Stimulated activated CD8-positive, alpha-beta memory T cell treated with anti-CD3 and anti-CD28 coated beads, Interleukin-15, amount 100 ng/mL, for 24 hours (primary cell): ENCODE data around the gene TMEM170A.
A peak's percentile ranks its signal among the peaks of the same experiment; 100 is the strongest.
"Not testable (repeated sequence)": the region's sequence is repeated elsewhere in the genome, so short reads cannot be mapped to it uniquely, and the experiment has no call there.

Source experiments
- DNase-seq: peaks from one replicate; pipeline ENCODE4 v3.0.0-alpha.2; 2020; ENCODE audit warnings: low read depth

TMEM170A gene, protein sequence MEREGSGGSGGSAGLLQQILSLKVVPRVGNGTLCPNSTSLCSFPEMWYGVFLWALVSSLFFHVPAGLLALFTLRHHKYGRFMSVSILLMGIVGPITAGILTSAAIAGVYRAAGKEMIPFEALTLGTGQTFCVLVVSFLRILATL

DNA sequence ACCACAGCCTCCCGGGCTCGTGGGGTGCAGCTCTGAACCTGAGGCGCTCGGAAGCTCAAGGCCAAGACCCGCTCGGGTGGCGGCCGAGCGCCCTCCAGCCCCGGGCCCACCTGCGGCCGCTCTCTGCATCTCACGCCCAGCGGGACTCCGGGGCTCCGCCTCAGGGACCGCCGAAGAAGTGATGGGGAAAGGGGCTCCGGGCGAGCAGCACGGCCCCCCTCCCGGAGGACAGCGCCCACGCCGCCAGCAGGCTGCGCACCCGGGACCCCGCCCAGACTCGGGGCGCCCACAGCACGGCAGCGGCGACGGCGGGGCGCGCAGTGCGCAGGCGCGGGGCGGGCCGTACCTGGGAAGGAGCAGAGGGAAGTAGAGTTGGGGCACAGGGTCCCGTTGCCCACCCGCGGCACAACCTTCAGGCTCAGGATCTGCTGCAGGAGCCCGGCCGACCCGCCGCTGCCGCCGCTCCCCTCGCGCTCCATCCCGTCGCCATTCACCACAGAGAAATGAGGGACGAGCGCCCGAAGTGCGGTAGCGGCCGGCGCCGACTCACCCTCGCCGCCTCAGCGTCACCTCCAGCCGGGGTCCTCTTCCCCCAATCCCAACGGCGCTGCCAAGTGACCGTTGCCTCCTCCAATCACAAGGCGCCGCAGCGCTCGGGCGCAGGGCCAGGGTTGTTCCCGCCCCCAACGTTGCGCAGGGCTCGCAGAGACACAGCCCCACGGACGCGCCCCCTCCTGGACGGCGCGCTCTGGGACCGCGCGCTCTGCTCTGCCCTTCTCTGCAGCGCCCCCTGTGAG, at the start of gene TMEM170A:
Gene TMEM170A (minus strand): TSS at position 568 of the 797 bp plus-strand sequence. CDS start 89 bp downstream, at position 479.
- DNase-seq: peak; percentile 98

DNA sequence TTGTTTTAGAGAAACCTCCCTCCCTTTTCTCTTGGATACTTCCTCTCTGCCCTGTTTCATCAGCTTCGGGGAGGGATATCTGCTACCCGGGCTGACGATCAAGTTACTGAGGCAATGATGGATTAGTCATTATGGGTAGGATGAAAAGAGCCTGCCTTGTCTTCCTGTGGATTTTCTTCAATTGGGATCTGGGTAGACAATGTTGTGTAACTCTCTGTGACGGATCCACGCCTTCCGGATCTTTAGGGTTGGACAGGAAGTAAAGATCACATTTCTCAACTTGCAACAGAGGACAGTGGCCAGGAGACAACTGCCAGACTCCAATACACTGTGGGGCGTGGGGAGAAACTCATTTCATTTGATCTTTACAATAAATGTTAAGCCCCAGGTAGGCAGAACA, 42.1 kb upstream of the TMEM170A start:
- DNase-seq: no peak

DNA sequence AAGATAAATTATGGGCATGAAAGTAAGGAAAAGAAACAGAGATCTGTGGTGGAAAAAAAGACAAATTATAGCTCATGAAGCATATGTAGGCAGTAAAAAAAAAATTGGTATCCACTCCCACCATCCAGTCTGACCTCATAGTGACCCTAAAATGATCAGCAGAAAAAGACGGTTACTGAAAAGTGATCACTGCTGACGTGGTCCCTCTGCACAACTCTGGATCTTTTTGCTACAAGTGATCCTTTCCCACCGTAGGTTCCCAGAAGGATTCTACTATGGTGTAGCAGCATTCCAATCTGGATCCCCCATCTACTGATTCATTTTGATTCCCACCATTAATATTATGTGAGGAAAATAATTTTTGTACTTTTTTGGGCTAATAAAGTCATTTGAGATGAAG, 41.6 kb upstream of the TMEM170A start:
- DNase-seq: no peak

DNA sequence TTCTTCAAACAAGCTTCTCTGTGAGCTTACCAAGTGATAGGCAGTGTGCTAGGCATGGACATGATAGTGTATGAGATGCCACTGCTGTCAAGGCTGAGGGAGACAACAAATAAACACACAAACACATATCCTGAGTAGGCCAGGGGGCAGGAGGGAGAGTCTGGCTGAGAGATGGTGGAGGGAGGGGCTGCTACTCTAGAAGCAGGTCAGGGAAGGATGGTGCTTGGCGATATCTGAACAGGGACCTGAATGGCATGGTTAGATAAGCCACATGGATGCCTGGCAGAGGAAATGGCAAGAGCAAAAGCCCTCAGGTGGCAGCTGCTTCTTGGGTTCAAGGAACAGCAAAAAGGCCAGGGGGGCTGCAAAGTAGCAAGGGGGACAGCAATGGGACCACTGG, 39.3 kb upstream of the TMEM170A start:
- no peak for DNase-seq

DNA sequence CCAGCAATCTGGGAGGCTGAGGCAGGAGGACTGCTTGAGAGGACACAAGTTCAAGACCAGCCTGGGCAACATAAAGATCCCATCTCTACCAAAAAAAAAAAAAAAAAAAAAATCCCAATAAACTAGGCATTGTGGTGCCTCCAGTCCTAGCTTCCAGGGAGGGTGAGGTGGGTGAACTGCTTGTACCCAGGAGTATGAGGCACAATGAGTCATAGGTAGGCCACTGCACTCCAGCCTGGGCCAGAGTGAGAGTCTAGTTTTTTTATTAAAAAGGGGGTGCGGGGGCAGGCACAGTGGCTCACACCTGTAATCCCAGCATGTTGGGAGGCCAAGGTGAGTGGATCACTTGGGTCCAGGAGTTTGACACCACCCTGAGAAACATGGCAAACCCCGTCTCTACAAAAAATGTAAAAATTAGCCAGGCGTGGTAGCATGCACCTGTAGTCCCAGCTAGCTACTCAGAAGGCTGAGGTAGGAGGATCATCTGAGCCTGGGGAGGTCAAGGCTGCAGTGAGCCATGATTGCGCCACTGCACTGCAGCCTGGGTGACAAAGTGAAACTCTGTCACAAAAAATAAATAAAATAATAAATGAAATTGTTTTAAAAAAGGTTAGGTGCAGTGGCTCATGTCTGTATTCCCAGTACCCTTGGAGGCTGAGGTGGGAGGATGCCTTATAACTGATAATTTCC, 38.6 kb upstream of the TMEM170A start:
- DNase-seq: no peak

DNA sequence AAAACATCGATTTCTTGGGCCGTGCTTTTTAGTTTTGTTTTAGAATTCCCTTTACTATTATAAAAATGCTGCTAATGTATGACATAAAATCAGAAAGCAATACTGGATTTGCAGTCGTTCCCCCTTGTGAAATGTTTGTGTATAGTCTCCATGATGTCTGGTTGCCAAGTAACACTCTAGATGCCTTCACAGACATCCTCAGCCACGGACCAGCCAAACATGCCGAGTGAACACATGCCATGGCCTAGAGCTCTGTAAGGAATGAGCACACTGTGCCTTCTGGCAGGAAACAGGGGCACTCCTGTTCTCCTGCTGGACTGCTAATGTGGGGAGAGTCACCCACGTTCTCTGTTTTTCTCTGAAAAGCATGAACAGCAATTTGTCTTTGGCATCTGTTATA, 37.3 kb upstream of the TMEM170A start:
- DNase-seq: not testable (repeated sequence)

DNA sequence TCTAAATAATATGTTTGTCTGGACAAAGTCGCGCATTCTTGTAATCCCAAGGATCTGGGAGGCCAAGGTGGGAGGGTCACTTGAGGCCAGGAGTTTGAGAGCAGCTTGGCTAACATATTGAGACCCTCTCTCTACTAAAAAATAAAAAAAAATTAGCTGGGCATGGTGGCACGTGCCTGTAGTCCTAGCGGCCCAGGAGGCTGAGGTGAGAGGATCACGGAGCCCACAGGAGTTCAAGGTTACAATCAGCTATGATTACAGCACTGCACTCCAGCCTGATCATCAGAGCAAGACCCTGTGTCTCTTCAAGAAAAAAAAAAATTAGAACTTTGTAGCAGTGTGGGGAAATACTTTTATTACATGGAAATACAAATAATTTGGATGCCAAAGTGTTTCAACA, 36.9 kb upstream of the TMEM170A start:
- no peak for DNase-seq

DNA sequence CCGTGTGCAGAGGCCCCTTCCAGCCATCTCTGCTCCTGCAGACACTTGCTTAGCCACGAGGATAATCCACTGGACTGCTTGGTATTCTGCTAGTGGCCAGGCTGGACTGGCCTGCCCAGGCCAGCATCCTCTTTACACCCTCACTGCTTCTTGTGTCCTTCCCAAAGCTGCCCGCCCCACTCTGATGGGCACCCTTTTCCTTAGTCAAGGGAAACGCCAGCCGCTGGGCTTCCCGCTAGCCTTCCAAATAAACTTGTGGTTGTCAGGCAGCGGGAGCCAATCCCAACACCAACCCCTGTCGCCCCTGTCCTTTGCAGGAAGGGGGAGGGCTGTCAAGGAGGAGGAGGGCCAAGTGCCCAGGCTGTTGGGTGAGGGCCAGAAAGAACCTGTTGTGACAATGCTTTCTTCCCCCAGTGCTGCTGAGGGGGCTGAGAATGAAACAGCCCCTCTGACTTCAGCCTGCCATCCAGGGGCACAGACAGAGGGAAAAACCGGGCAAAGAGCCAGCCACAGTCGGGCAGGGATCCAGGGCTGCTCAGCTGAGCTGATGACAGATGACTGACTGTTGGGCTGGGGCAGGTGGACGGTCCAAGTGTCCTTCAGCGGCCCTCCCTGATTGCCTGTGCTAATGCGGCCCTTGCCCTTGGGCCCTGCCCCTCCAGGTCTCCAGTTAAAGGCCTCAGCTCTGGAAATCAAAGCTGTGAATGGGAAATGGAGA, 34.3 kb upstream of the TMEM170A start:
- DNase-seq: not testable (repeated sequence)

DNA sequence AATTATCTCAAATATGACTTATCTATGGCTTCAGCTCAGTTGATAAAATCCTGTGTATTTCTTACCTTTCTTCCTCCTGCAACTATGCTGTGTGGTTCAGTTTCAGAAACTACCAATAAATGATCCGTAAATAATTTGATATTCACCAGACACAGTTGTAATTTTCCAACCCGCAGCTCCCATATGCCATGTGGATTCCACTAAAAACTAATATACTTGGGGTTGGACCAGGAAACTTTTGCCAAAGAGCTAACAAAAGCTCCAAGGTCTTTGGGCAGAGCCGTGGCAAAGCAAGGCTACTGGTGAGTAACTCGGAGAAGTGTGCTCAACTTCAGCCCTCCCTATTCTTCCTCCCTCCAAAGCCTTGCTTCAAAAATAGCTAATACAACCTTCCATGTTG, 33.1 kb upstream of the TMEM170A start:
- DNase-seq: no peak

DNA sequence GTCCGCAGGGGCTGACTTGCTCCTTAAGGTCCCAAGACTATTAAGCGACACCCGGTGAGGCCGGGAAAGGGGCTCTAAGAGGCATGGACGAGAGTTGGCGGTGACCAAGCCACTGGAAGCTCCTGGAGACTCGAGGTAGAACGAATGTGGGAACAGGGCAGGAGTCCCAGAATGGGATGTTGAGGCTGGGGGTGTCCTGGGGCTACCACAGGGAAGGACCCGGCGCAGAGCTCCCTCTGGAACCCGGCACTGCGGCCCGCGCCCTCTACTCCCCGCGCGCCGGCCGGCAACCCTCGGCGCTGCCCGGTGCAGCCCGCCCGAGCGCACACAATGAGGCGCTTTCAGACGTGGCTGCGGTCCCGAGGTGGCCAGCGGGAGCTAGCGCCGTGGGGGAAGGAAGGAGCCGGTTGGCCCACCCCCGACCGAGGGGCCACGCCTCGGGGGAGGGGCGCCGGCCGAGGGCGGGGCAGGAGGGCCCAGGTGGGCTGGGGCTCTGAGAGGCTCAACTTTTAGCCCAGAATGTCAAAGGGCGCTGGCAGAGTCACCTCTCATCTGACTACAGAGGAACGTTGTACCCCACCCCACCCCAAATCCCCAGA, 30.7 kb upstream of the TMEM170A start, which contains the start of gene CHST6:
Gene CHST6 (minus strand): TSS at position 366 of the 599 bp plus-strand sequence. CDS start 15,613 bp downstream, outside the sequence.
- no peak for DNase-seq

DNA sequence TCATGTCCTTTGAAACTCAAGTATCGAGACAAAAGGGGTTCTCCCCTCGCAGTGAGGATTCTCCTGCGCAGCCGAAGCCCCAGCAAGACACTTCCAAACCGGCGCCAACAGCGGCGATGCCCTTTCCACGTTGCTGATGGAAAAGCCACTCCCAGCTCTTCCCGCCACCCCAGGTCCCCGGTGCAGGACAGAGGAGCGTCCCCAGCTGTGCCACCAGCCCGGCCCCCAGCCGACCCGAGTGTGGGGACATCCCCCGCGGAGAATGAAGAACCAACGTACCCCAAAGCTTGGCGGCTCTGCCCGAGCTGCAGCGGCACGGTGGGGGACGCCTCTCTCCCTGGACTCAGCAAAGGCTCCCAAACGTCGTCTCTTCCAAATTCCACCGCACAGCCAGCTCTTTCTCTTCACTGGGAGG, 30.2 kb upstream of the TMEM170A start:
- DNase-seq: no peak

DNA sequence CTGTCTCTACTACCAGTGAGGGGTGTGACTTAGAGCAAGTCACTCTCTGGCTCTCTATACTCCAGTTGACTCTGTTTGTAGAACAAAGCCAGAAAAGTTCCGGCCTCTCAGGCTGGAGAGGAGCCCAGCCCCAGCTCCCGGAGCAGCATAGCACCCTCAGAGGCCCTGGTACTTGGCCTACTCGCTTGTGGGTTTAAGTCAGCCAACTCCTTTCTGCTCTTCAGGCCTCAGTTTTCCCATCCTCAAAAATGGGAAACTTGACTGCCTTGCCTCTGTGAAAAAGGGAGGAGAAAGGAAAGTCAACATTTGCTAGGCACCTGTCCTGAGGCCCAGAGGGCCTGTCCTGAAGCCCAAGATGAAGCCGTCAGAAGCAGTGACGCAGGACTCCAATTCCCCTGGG, 29.7 kb upstream of the TMEM170A start:
- DNase-seq: no peak

DNA sequence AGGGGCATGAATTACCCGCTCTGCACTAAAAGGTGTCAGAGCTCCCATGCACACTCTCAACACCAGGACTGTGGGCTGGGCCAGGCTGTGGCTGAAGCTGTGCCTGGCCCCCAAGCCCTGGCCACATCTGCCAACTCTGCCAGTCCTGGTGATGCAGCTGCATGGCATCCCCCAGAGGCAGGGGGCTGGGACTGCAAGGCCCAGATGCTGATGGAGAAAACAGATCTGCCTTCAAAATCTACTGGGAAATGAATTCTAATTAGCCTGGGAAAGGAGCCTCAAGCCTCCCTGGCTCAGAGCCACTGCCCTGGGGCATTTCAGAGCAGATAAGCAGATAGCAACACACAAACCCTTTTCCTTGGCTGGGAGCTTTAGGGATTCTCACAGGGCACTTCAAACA, 27.4 kb upstream of the TMEM170A start:
- no peak for DNase-seq

DNA sequence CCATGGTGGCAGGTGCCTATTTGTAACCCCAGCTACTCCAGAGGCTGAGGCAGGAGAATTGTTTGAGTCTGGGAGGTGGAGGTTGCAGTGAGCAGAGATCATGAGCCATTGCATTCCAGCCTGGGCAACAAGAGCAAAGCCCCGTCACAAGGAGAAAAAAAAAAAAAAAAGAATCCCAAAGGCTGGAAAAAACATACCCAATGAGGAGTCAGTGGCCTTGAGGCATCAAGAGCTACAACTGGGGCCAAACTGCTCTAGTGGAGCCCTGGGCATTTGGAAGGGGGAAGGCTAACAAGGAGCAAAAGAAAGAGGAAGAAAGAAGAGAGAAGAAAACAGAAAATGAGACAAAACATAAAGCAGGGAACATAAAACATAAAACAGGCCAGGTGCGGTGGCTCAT, 23.8 kb upstream of the TMEM170A start:
- DNase-seq: no peak

DNA sequence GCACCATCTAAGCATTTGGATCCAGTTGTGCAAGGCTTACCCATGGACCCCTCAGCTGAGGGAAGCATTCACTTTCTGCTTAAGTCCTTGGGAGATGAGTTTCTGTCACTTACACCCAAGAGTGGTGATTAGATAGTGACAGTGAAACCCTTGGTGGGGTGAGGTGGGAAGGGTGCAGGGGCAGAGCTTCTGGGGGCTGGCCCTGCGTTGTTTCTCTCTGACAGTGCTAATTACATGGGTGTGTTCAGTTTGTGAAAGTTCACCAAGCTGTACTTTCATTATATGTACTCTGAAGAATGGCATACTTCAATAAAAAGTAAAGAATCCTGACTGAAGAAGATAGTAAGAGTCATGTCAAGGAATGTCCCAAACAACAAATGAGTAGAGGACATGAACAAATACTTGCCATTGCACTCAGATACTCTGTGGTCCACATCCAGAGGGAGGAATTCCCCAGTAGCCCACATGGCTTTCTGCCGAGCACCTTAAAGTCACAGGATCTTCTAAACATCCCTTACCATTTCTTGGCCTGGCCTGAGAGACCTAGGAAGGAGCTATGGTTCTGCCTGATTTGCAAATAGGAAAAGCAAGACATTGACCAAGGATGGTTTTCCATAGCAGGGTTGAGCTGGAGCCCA, 22.3 kb upstream of the TMEM170A start:
- no peak for DNase-seq

DNA sequence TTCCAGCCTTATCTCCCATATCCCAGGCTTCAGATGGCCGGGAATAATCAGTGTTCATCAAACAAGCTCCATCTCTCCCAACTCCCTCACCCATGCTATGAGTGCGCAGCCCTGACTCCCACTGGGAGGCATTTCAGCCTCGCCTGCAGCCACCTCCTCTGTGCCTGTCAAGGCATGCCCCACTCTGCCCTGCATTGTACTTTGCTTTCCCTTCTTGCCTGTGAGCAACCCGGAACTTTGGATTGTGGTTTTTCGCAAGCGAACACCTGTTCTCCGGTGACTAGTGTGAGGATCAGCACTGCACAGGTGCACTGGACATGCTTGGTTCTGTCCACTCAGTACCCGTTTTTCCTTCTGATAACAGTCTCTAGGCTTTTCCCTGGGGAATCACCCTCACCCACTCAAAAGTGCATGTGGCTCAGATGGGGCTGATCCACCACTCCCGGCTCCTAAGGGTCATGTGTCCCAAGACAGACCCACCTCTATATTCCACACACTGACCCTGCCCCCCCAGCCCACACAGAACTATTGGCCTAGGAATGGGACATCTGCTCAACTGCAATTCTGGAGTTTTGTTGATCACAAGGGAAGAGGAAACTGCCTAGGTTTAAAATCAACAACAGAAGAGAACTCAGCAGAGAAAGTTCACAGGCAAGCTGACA, 21.7 kb upstream of the TMEM170A start:
- no peak for DNase-seq

DNA sequence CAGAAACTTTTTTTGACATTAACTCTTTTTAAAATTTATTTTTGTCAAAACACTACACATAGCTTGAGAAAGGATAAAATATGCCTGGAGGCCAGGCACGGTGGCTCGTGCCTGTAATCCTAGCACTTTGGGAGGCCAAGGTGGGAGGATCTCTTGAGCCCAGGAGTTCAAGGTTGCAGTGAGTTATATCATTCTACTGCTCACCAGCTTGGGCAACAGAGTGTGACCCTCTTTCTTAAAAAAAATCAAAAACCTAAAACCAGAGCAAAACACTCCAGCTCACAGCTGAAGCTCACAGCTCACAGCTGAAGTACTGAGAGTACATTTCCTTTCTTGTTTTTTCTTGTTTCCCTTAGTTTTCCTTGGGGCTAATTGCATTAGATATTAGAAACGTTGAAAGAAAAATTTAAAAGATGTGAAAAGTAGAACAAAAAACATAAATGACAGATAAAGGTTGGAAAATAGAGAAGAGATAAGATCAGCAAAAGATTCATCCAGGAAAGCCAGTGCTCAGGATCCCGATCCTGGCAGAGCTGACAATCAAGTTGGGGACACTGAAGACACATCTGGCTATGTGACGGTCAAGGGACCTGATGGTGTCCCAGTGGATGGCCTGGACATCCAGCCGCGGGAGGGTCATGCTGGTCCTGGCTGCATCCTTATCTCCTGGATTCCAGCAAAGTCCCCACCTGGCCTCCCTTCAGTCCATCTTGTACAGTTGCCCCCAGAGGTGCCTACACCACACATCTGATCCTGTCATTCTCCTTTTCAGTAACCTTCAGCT, 20.9 kb upstream of the TMEM170A start:
- no peak for DNase-seq

DNA sequence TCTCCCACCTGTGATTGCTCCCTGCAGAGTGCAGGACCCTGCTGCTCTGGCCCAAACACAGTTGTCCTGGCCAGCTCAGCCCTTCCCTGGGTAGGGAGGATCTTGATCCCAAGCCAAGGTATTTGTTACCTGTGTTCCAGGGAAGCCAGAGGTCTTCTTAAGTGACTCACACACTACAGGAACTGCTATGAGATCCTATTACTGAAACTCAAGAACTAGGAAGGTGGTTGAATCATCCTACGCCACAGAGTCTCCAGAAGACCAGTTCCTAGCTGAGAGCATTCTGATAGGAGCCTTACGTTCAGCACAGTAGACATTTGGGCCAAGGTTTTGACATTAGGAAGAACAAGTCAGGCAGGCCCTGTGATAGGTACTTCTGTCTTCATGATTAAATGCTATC, 18.7 kb upstream of the TMEM170A start:
- DNase-seq: no peak

DNA sequence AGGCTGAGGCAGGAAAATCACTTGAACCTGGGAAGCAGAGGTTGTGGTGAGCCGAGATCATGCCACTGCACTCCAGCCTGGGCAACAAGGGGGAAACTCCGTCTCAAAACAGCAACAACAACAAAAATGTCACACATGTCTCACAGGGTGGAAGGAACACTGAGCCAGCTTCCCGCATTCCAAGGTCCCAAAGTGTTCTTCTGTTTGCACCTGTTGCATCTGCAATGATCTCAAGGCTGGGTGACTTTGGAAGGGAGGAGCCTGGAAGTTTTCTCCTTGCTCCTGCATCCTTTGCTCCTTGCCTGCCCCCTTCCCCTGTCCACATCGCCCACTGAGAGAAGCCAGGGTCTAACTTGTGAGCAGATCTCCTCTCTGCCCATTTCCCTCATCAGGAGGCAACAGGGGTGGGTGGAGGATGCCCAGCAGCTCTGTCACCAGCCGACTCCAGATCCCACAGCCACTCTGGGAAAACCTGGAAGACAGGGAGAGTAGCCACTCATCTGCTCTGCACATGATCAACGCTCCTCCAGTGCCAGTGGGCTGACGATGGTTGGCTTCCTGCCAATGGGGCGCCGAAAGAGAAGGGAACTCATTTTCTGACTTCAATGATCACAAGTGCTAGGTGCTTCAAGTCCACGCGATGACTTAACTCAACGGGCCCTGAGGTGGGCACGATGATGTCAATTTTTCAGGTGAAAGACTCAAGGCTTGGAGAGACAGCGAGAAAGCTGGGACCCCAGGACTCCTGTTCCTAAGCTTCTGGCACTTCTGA, 18.1 kb upstream of the TMEM170A start:
- no peak for DNase-seq
